NCI-H2029 treated with DMSO at 0.1 percent for 48 hours (cell line): ENCODE results near the gene SLC25A25.

Source experiments
- DNase-seq: peaks from one replicate; lab custom pipeline; 2025; lab: John Stamatoyannopoulos, UW

Gene SLC25A25

GRCh38 chr9:128072144-128073021 lies 4.4 kb downstream of the SLC25A25 start:
- peak; percentile 56 for DNase-seq

DNA sequence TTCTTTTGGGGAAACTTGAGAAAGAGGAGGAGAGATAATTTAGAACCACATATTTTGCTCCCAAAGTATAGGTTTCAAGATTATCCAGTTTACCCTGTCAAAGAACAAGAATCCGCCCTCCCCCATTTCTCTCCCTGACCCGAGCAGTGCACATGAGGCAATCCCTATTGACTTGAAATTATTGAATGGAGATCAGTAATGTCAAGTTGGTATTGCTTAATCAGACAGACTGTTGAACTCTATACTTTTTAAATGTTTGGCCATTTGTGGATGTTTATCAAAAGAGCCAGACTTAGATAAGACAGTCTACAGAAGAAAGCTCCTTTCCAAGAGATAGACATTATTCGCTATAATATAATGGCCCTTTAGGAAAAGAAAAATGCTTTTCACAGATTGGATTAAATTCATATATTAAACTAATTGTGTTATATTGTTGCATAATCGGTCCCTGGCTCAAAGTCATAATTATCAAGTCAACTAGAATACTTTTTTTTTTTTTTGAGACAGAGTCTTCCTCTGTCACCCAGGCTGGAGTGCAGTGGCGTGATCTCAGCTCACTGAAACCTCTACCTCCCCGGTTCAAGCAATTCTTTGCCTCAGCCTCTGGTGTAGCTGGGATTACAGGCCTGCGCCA lies 5.3 kb downstream of the SLC25A25 start:
- no peak for DNase-seq

DNA sequence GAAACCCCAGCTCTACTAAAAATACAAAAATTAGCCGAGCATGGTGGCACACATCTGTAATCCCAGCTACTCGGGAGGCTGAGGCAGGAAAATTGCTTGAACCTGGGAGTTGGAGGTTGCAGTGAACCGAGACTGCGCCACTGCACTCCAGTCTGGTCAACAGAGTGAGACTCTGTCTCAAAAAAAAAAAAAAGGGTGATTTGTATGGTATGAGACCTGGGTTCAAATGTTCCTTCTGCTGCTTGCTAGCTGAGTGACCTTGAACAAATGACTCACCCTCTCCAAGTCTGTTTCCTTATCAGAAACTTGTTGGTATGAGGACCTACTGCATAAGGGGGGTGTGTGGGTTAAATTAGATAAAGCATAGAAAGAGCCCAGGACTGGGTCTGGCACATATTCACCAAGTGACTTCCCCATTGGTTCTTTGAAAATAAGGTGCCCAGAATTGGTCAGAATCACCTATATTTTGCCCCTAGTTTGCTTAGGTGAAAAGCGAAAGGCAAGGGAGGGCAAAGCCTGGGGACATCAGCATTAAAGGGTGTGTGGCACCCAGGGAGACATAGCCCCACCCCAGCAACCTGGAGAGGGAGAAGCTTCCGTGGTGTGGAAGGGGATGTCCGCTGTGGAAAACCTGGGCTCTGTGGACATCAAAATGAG lies 9.9 kb downstream of the SLC25A25 start:
- no peak for DNase-seq

DNA sequence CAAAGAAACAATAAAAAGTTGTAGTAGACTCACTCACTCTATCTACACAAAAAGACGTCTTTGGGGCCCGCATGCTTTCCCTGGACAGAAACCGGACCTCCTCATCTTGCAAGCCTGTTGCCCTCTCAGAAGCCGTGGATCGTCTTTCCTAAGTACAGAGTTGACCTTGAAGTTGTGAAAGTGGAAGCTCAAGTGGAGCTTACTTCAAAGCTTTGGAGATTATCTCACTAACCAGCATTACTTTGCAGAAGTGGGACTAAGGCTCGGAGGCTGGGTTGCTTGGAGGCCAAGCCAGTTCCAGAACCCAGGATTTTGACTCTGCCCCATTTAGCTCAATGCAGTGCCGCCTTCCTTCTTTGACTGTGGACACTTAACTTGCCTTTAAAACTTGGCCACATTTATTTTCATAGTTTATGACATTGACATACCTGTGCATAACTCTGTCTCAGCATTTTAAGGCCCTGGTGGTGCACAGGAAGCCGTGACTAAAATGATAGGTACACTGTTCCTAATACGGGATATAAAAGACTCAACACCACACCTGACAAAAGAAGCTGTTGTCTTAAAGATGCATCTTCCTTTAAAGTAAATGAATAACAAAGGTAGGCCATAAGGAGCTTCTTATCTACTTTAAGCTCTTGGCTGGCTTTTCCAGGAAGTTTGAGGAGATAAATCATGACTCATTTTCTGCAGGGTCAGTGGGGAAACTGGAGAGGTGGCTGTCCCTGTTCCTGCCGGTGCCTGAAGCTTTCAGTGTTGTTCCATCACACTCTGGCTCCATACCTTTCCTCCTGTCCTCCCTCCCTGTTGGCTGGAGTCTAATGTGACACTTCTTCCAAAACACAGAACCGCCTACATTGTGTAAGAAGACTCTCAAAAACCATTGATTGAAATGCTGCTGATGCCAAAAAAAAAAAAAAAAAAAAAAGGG lies 10.7 kb downstream of the SLC25A25 start:
- peak; percentile 65 for DNase-seq

GRCh38 chr9:128080206-128080605 lies 12.2 kb downstream of the SLC25A25 start:
- DNase-seq, result no peak

DNA sequence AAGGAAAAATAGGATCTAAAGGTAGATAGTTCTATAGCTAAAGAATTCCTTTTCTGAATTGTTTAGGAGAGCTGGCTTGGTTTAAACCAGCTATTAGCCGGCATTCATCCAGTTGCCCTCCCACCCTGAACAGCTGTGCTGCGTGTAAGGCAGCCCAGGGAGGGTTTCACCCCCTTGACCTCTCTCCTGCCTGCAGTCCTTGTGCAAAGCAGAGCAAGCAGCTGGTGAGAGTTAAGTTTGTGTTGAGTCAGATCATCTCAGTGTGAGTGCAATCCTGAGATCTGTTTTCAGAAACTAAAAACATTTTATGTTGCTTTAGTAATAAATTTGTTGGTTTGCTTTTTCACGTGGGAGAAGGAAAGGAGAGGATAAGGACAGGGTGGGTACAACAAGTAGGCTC lies 13.0 kb downstream of the SLC25A25 start:
- DNase-seq, result no peak

GRCh38 chr9:128082151-128082550 lies 14.1 kb downstream of the SLC25A25 start:
- DNase-seq, result no peak

GRCh38 chr9:128084746-128085145 lies 16.7 kb downstream of the SLC25A25 start:
- DNase-seq, result no peak

- no peak for DNase-seq
Observed at GRCh38 chr9:128085943-128086342, 17.9 kb downstream of the SLC25A25 start.

DNA sequence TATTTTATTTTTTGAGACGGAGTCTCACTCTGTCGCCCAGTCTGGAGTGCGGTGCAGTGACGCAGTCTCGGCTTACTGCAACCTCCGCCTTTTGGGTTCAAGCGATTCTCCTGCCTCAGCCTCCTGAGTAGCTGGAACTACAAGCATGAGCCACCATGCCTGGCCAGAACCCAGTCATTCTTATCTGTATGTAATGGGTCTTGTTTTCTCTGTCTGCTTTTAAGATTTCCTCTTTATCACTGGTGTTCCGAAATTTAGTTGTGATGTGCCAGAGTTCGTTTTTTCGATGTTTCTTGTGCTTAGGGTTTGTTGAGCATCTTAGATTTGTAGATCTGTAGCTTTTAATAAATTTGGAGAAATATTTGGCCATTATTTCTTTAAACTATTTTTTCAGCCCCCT lies 19.2 kb downstream of the SLC25A25 start:
- DNase-seq, result no peak

DNA sequence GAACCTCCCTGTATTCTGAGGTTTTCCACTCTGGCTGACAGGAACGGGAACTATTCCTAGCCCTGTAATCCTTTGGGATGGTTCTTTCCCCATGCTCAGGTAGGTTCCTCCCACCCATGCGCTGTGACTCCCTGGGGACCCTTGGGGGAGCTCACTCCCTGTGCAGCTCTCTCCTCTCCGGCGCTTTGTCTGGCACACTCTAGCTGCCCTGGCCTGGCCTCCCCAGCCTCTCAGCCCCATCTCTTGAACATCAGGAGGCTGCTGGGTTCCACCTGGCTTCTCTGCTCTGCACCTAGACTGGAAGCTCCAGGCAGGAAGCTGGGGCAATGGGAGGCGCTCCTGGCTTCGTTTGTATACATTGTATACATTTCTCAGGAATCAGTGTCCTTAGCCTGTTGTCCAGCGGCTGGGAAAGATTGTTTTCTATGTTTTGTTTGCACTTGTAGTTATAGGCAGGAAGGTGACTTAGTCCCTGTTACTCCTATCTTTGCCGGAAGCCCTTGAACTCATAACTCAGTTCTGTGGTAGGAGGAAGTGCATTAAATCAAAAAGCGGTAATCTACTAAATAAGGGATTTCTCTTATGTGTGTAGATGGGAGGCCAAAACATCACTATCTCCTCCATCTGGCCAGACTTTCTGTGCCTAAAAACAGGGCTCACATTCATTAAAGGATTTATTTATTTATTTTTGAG lies 20.4 kb downstream of the SLC25A25 start:
- no peak for DNase-seq

DNA sequence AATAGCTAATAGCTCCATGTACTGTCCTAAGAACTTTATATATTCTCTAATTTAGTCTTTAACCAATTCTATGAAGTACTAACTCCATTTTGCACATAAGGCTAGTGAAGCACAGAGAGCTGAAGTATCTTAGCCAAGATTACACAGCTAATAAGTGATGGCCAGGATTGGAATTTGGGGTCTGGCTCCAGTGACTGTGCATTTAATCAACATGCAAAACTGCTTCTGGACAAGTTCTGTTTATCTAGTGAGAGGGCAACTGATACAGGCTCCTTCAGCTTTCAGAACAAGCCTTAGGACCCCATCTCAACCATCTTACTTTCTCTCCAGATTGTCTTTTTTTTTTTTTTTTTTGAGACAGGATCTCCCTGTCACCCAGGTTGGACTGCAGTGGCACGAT lies 21.3 kb downstream of the SLC25A25 start:
- no peak for DNase-seq

- peak; percentile 56 for DNase-seq
Observed at GRCh38 chr9:128091144-128091543, 23.1 kb downstream of the SLC25A25 start.

DNA sequence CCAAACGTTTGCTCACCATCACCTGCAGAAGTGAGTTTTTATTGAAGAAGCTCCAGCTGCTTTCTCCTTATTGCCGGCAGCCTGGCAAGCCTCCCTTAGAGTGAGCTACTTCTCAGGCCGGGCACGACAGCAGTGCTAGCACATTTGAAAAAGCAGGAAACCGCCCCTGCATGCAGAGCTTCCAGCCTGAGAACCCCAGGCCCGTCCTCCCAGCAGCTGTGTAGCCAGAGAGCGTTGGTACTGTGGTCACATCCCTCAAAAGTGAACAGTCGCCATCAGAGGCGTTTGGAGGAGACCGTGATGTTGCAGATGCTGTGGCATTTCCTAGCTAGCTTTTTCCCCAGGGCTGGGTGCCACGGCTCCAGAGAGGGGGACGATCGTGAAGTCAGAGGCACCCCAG lies 23.5 kb downstream of the SLC25A25 start:
- no peak for DNase-seq

DNA sequence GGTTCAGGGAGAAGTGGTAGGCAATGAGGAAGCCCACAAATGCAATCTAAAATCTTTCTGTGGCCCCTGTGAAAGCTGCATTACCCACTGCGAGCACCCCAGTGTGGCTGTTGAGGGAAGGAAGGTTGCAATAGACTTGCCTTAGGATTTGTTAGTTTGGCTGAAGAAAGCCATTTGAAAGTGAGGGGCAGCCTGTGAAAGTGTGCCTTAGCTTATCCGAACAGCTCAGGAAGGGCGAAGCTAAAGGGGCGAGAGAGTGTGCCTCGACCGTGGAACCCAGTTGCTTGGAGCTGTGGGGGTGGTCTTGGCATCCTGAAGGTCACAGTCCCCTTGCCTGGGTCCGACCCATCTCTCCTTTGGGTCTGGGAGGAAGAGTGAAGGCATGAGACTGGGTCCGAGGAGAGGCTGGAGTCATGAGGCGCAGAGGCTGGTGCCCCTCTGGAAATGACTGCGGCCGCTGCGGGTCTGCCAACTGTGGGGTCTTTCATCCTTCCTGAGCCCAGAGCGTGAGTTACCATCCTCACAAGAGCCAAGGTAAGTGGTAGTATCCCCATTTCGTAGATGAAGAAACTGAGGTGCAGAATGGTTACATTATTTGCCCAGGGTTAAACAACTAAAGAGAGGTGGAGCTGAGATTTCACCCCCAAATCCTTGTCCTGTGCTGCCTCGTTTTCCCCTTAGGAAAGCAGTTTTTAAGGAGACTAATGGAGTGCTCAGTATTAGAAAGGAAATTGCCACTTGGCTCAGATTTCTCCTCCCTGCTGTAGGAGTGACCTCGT lies 24.4 kb downstream of the SLC25A25 start:
- DNase-seq, result no peak

GRCh38 chr9:128093011-128093410 lies 25.0 kb downstream of the SLC25A25 start:
- no peak for DNase-seq

DNA sequence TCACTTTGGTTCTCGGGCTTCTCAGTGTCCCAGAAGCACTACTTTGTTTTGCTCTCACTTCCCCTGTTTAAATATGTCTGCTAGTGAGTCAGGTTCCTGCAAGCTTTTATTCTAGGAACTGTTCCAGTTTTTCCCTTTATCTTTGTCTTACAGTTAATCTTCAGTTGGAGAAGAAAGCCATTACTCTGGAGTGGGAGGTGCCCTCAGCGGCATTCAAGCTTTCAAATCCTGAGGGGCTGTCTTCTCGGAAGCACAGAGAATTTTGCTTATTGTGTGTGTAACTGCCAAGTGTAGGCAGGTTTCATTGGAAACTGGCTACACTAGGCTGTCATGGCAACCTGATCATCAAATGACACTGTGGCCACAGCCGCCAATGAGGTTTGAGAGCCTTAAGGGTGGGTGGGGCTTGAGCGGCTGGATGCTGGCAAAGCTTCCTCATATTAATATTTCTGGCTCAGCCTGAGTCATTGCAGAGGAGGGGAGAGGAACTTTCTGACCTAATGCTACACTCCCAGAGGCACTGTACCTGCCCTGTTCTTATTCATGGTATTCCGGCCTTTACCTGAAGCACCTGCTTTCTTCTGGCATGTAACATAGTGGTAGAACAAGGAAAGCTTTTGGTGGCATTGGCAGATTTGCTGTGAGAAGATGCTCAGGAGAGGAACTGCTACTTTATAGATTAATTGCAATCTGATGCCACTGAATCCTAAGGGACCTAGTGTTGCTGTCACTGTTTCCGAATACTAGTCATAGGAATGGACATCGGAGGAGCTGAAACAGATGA lies 26.3 kb downstream of the SLC25A25 start:
- DNase-seq, result peak; percentile 92

DNA sequence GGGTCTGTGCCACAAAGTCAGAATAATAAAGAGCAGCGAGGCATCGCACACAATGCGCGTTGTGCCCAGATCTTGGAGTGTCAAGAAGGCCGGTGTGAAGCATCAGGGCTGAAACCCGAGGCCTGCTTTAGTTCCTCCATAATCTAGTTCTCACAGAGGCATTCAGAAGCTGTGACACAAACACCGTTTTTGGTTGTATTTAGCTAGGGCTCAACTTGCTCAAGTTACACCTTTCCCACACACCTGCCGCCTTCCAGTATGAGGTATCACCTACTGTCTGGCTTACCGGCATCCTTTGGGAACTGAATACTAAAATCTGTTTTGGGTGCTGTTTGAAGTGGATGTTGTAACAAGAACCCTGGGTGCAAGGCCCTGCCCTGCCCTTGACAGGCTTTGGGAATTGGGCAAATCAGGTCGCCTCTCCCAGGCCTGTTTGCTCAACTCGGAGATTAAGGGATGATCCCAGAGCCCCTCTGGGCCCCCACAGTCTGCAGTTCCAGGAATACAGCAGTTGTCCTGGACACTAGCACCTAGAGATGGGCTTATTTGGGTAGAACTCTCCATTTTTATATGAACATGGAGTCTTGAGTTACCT lies 27.0 kb downstream of the SLC25A25 start:
- no peak for DNase-seq
